ENCODE measurements around the gene PADI3. TPM values are rescaled to one million over a fixed set of nuclear protein-coding genes. Genes with fewer than 3 reads are reported as not detected.

PADI3 gene
- total and polyA plus RNA-seq, 9 of the 15 experiments (the other 6 are each of a cell fraction or from before 2014, with no cell fraction given) = not detected

GRCh38 chr1:17295292-17295691 lies 46.4 kb downstream of the PADI3 start:
- ChIA-PET CTCF (ENCODE audit: low intra/inter-chr PET ratio) (no interaction called here), POLR2A (no interaction called here)
- H3K4me1 ChIP-seq (replicated peaks in 1 of 2; ENCODE audit: control insufficient read depth in 2 of 2, insufficient read depth in 2 of 2, low read length in 2 of 2) = no peaks in the 10 kb centered on the region
- H2AFZ ChIP-seq (ENCODE audit: low read depth, low read length) = no peak overlapping the region
- intact Hi-C loops (cut with micrococcal nuclease) (no loop called here), in situ Hi-C loops (cut with MboI) (no loop called here)
- ATAC-seq (no peak), FAIRE-seq (no peak), DNase-seq (ENCODE audit: extremely low read depth in 1 of 4, low spot score in 3 of 4) (no peak)
- no peaks in the 10 kb centered on the region for H3K36me3 ChIP-seq (ENCODE audit: control insufficient read depth, insufficient read depth, low read length)
- H3K79me2 ChIP-seq (ENCODE audit: control insufficient read depth, insufficient read depth, low read length) = no peaks in the 10 kb centered on the region
- H3K9me3 ChIP-seq (replicated peaks; ENCODE audit: control insufficient read depth, insufficient read depth, low read depth, low read length) = no peaks in the 10 kb centered on the region
- H4K20me1 ChIP-seq (replicated peaks; ENCODE audit: control insufficient read depth, insufficient read depth, low read length) = no peaks in the 10 kb centered on the region
- H3K9me1 ChIP-seq (ENCODE audit: control insufficient read depth, insufficient read depth, low read length) = no peaks in the 10 kb centered on the region
- no peak overlapping the region for H3K9ac ChIP-seq (ENCODE audit: insufficient read depth in 1 of 2, low read depth in 2 of 2, low read length in 2 of 2)
- peaks cover 5 to 24% of the 10 kb centered on the region in 2 experiments; a peak in 3 of 5 replicates for H3K27me3 ChIP-seq (ENCODE audit: control insufficient read depth in 2 of 2, insufficient read depth in 2 of 2, low read length in 2 of 2)
- no peak overlapping the region for H3K4me3 ChIP-seq
- 0% methylated on average over 4 of the region's 4 CpGs for WGBS (ENCODE audit: insufficient coverage, low coverage, missing lambda C conversion rate)
- no peak overlapping the region for H3K4me2 ChIP-seq (ENCODE audit: insufficient read depth, low read length)
- peak; percentile 85 for TF ChIP-seq NFIC (IDR thresholded peaks at IDR 0.05)
- TF ChIP-seq USF2 (CRISPR knock-in tag; IDR thresholded peaks at IDR 0.05) = no peak
- BruUV-seq (replicated peaks) = no TSS peak
- H3K27ac ChIP-seq (ENCODE audit: extremely low read depth, low read depth, low read length) = no peak overlapping the region

GRCh38 chr1:17296086-17296485 lies 47.2 kb downstream of the PADI3 start:
- Histone ChIP-seq H4K20me1 (replicated peaks; ENCODE audit: control insufficient read depth, insufficient read depth, low read length) (no peaks in the 10 kb centered on the region), H2AFZ (ENCODE audit: low read depth, low read length) (no peak overlapping the region), H3K9ac (ENCODE audit: insufficient read depth in 1 of 2, low read depth in 2 of 2, low read length in 2 of 2) (no peak overlapping the region), H3K27me3 (ENCODE audit: control insufficient read depth in 2 of 2, insufficient read depth in 2 of 2, low read length in 2 of 2) (peaks cover 3 to 24% of the 10 kb centered on the region in 2 experiments; a peak in 3 of 5 replicates), H3K9me1 (ENCODE audit: control insufficient read depth, insufficient read depth, low read length) (no peaks in the 10 kb centered on the region), H3K4me3 (no peak overlapping the region), H3K4me1 (replicated peaks in 1 of 2; ENCODE audit: control insufficient read depth in 2 of 2, insufficient read depth in 2 of 2, low read length in 2 of 2) (no peaks in the 10 kb centered on the region), H3K9me3 (replicated peaks; ENCODE audit: control insufficient read depth, insufficient read depth, low read depth, low read length) (0 out of 2 replicates have a peak, but pooled peaks cover 1% of the 10 kb centered on the region), H3K79me2 (ENCODE audit: control insufficient read depth, insufficient read depth, low read length) (no peaks in the 10 kb centered on the region), H3K36me3 (ENCODE audit: control insufficient read depth, insufficient read depth, low read length) (no peaks in the 10 kb centered on the region), H3K4me2 (ENCODE audit: insufficient read depth, low read length) (no peak overlapping the region), H3K27ac (ENCODE audit: extremely low read depth, low read depth, low read length) (no peak overlapping the region)
- DNase-seq (ENCODE audit: extremely low read depth in 1 of 4, low spot score in 3 of 4) (no peak), ATAC-seq (no peak), FAIRE-seq (no peak)
- TF ChIP-seq HMGXB4 (CRISPR knock-in tag; IDR thresholded peaks at IDR 0.05) = no peak
- 0 out of 2 replicates have a peak, but pooled peaks have one; percentile 21 for TF ChIP-seq SPI1 (IDR thresholded peaks at IDR 0.05; ENCODE audit: borderline replicate concordance, low read depth, low read length)
- no TSS peak for BruUV-seq (replicated peaks)
- in situ Hi-C loops (cut with MboI) = no loop called here
- intact Hi-C loops (cut with micrococcal nuclease) = no loop called here
- ChIA-PET CTCF (ENCODE audit: low intra/inter-chr PET ratio) (no interaction called here), POLR2A (no interaction called here)
- WGBS (ENCODE audit: insufficient coverage, low coverage, missing lambda C conversion rate) = 0% methylated on average over 5 of the region's 5 CpGs
